D721Med (cell line): ENCODE results near the gene RHOD.

Source experiments
- DNase-seq: peaks from one replicate; pipeline ENCODE4 v3.0.0; 2011; ENCODE audit warnings: low spot score; ENCODE audit not compliant: insufficient read length
- FAIRE-seq: peaks from 2 replicates; lab custom pipeline; 2011; peaks lifted over from hg19 to GRCh38; lab: Jason Lieb, UNC
- TF ChIP-seq, protein P1 (sequence below): IDR thresholded peaks from 2 replicates; pipeline ENCODE4 v1.5.1; 2012; ENCODE audit warnings: mild to moderate bottlenecking, control low read depth; ENCODE audit not compliant: insufficient read depth; ENCODE audit errors: missing control alignments

Gene RHOD

DNA sequence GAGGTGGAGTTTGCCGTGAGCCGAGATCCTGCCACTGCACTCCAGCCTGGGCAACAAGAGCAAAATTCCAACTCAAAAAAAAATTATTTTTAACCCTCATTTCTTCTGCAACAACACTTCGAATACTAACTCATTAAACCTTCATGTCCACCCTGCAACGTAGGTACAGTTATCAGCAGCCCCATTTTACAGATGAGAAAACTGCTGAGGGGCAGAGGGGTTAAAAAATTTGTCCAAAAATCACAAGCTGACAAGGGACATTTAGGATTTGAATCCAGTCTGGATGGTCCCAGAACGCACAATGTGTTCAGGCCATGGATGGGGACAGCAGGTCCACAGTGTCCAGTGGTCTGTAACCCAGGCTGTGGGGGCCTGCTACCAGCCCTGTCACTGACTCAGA, 29.0 kb downstream of the RHOD start:
- FAIRE-seq (no peak), DNase-seq (no peak)
- TF ChIP-seq, protein P1, sequence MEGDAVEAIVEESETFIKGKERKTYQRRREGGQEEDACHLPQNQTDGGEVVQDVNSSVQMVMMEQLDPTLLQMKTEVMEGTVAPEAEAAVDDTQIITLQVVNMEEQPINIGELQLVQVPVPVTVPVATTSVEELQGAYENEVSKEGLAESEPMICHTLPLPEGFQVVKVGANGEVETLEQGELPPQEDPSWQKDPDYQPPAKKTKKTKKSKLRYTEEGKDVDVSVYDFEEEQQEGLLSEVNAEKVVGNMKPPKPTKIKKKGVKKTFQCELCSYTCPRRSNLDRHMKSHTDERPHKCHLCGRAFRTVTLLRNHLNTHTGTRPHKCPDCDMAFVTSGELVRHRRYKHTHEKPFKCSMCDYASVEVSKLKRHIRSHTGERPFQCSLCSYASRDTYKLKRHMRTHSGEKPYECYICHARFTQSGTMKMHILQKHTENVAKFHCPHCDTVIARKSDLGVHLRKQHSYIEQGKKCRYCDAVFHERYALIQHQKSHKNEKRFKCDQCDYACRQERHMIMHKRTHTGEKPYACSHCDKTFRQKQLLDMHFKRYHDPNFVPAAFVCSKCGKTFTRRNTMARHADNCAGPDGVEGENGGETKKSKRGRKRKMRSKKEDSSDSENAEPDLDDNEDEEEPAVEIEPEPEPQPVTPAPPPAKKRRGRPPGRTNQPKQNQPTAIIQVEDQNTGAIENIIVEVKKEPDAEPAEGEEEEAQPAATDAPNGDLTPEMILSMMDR, result no peak

DNA sequence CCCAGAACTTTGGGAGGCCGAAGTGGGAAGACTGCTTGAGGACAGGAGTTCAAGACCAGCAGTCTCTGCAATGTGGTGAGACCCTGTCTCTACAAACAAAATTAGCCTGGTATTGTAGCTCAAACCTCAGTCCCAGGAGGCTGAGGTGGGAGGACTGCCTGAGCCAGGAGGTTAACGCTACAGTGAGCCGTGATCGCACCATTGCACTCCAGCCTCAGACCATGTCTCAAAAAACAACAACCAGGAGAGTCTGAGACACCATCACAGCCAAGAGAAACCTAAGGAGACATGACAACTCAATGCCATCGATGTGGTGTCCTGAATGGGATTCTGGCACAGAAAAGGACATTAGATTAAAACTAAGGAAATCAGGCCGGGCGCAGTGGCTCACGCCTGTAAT, 34.1 kb downstream of the RHOD start:
- no peak for FAIRE-seq
- TF ChIP-seq, protein P1, result no peak
- no peak for DNase-seq

DNA sequence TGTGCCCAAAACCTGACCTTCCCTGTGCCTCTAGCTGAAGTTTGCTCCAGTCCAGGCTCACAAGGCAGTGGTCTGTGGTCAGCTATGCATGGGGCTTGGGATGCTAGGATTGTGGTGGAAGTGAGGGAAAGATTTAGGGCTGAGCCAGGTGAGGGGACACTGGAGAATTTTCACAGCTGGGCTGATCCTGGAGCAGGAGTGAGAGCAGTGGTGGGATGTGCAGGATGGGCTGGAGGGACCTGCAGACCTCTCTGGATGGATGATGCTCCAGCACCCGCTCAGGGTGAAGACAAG, 38.5 kb downstream of the RHOD start:
- DNase-seq (no peak), FAIRE-seq (no peak)
- TF ChIP-seq, protein P1, result no peak

DNA sequence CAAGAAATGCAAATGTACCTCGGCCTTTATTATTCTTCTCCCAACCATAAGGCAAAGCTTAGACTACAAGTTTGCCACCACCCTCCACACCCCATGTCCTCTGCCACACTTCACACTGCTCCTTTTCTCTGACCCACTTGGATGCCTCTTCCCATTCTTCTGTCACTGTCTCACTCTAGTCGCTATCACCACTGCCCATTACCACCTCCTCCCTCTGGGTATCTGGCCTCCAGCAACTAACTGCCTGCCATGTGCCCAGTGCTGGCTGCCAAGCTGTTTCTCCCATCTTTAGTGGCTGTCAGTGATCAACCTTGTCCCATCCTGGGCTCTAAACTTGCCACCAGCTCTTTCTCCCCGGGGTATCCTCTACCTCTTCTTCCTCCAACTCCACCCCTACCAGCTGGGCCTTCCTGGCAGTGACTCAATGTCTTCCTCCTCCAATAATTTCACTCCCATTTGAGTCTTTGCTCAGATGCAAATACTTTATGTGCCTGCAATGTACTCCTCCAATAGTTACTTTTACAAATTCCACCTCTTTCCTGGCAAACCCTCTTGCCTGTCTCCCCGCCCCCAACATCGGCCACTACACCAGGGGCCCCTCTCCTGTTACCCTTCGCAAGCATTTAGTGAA, 42.3 kb downstream of the RHOD start:
- FAIRE-seq (no peak), DNase-seq (no peak)
- TF ChIP-seq, protein P1, result no peak

DNA sequence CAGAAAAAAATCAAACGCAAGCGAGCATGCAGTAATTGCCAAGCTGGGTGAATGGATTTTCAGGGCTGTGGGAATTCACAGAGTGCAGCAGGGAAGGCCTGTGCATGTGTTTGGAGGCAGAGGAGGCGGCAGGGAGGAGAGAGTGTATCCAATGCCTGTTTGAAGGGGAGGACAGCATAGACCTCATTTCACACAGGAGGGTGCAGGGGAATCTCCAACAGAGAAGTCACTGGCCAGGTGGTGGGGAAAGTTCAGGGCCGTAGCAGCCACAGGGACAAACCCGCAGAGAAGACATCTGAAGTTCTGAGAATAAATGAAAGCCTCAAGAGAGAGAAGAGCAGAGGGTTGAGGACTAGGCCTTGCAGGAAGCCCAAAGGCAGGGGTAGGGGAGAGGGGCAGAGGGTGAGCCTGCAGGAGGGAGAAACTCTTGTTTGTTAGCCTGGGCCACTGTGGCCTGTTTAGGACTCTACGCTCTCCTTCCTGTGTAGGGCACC, 43.2 kb downstream of the RHOD start:
- DNase-seq, result no peak
- no peak for FAIRE-seq
- TF ChIP-seq, protein P1, result no peak

DNA sequence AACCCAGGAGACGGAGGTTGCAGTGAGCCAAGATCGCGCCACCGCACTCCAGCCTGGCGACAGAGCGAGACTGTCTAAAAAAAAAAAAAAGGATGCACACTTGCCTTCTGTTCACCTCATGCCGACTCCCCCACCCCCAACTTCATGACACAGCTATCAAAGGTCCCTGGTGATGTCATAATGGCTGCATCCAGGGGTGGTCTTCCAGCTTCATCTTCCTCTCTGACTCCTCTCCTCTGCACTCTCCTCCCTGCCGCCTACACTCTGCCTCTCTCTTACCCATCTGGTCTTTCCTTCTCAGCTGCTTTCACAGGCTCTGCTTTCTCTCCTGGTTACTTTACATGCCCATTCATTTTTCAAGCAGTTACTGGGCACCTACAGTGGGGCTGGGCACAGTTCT, 46.0 kb downstream of the RHOD start:
- no peak for DNase-seq
- no peak for FAIRE-seq
- TF ChIP-seq, protein P1, result no peak

DNA sequence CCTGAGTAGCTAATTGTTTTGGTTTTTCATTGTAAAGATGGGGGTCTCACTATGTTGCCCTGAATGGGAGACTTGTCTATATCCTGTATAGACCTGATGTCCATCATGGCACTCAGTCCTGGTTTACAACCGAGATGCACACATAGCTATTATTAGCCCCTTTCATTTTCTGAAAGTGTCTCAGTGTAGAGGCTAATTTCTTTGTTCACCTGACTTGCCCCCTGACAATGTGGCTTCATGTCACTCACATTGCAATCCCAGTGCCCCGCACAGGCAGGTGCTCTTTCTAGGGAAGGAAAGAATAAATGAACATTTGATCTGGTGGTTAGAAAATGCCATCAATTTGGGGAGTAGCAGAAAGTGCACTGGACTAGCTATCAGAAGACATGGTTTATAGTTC, 49.3 kb downstream of the RHOD start:
- DNase-seq, result no peak
- FAIRE-seq, result no peak
- TF ChIP-seq, protein P1, result no peak
